ENCODE results near the gene SLC2A9.
"Not testable (repeated sequence)": the region's sequence is repeated elsewhere in the genome, so short reads cannot be mapped to it uniquely, and the experiment has no call there.

SLC2A9 gene

GRCh38 chr4:9926586-9926985 lies 94.7 kb downstream of the SLC2A9 start:
- DNase-seq (ENCODE audit: low spot score) = no peak

GRCh38 chr4:9925750-9926439 lies 95.4 kb downstream of the SLC2A9 start:
- DNase-seq (ENCODE audit: low spot score) = no peak

DNA sequence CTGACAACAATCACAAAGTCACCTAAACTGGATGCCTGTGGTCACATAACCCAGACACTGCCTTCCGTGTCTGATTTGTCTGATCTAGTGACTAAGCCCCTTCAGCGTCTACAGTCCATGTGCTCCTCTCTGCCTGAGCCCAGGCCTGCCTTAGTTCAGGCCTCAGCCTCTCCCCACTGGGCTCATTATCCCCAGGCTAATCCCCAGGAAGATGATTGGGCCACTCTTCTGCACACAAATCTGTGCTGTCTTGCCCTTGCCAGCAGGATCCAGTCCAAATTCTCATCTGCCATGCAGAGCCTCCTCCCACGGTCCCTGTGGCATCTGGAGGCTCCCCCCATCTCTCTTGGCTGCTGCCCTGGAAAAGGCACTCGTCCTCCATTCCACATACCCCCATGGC lies 96.5 kb downstream of the SLC2A9 start:
- no peak for DNase-seq (ENCODE audit: low spot score)

GRCh38 chr4:9923195-9923812 lies 98.0 kb downstream of the SLC2A9 start:
- no peak for DNase-seq (ENCODE audit: low spot score)

GRCh38 chr4:9921326-9921725 lies 100.0 kb downstream of the SLC2A9 start:
- DNase-seq (ENCODE audit: low spot score) = no peak

- no peak for DNase-seq (ENCODE audit: low spot score)
These were observed 101.3 kb downstream of the SLC2A9 start for GRCh38 chr4:9920029-9920428.

DNA sequence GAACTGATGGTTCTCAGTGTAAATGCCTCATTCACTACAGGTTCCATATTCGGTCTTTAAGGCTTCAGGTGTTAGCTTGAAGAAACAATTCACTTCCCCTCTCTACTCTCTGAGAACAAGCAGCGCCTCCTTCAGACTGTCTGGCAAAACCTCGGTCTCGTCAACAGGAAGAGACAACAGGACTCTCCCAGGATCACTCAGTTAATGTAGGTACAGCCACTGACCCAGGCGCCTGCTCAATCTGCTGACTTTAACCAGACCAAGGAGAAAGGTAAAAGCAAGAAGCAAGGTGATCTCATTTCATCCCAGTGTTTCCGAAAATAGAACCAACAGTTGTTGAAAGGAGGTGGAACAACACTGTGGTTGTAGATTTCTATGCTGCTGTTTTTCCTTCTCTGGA lies 102.2 kb downstream of the SLC2A9 start:
- no peak for DNase-seq (ENCODE audit: low spot score)

DNA sequence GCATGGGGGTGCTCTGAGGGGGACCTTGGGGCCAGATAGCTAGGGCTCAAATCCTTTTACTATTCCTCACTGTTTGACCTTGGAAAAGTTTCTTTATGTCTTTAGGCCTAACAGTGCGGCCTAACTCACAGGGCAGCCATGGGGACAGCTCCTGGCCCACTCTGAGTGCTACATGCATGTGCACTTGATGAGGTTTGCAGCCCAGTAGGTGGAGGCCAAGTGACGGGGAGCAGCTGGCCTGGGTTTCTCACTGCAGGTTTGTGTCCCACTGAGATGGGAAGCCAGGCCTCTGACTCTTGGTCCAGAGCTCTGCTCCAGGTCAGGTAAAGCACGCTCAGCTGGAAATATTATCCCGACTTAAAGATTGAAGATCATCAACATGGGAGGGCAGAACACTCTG lies 102.8 kb downstream of the SLC2A9 start:
- DNase-seq (ENCODE audit: low spot score) = no peak

GRCh38 chr4:9916937-9917336 lies 104.4 kb downstream of the SLC2A9 start:
- DNase-seq (ENCODE audit: low spot score) = no peak

GRCh38 chr4:9916346-9916745 lies 105.0 kb downstream of the SLC2A9 start:
- no peak for DNase-seq (ENCODE audit: low spot score)

- no peak for DNase-seq (ENCODE audit: low spot score)
These were observed 107.5 kb downstream of the SLC2A9 start for GRCh38 chr4:9913846-9914245.

DNA sequence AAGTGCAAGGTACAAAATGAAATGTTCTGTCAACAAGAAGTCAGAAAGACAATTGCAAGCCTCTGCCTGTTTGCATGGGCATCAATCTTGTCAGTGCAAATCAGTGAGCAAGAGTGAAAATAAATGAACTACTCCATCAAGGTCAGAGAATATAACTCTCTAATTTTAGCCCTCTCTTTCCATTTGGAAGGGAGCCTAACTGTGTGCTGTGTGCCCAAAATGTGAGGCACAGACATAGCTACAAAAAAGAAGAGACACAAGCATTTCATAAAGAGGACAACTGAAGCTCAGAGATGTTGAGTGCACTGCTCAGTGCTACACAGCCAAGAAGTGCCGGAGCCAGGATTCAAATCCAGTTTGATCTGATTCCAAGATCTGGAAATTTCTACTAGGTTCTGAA lies 114.3 kb downstream of the SLC2A9 start:
- DNase-seq (ENCODE audit: low spot score) = no peak

DNA sequence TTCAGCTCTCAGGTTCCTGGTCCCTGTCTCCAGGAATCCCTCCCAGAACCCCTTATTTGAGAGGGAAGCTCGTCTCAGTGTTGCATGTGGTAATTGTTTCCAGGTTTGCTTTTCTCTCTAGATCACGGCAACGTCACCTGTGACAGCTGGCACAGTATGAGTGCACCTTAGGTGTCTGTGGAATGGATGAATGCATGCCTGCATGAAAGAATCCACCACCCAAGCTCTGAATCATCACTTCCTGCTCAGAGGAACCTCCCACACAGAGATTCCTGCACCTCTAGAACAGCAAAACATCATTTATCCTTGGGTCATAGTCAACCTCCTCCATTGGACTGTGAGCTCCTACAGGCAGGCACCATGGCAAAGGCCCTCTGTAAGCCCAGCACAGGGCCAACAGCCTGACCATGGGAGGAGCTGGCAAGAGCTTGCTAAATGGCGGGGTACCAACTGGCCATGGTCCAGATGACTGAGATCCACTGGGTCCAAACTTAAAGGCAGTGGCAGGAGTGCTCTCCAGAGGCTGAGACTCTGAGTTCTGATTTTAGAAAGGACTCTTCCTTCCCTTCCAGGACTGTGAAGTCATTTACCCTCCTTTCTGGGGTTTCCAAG lies 116.2 kb downstream of the SLC2A9 start:
- DNase-seq (ENCODE audit: low spot score) = no peak

DNA sequence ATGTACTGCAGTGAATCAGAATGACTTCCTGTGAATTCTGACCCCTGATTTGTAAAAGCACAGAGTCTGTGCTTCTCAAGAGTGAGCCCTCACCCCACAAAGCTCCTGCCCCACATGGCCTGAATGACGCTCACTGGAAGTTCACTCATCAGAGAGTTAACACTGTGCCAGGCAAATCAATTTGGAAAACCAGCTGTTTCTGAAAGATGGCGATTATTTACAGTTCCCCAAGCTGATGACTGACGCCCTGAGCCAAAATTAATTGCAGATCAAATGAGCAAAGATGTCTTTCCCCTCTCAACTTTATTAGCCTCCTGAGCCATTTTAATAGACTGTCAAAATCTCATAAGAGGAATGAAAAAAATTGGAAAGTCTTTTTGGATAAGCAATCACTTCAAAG lies 118.0 kb downstream of the SLC2A9 start:
- DNase-seq (ENCODE audit: low spot score) = no peak

DNA sequence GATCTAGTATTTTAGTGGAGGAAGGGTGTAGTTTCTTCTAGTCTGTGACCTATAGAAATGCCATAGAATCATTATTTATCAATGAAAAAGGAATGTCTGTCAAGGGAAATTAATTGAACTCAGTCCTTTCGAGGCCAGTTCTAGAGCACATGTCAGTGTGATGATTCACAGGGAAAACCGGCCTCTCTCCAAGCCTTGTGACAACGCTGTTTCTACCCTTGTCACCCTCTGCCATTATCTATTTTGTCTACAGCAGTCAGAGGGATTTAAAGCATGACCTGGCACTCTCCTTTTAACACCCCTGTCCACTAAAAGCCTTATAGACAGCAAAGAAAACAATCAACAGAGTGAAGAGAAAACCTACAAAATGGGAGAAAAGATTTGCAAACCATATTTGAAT lies 120.0 kb downstream of the SLC2A9 start:
- no peak for DNase-seq (ENCODE audit: low spot score)

- not testable (repeated sequence) for DNase-seq (ENCODE audit: low spot score)
These were observed 120.7 kb downstream of the SLC2A9 start for GRCh38 chr4:9900633-9901032.

DNA sequence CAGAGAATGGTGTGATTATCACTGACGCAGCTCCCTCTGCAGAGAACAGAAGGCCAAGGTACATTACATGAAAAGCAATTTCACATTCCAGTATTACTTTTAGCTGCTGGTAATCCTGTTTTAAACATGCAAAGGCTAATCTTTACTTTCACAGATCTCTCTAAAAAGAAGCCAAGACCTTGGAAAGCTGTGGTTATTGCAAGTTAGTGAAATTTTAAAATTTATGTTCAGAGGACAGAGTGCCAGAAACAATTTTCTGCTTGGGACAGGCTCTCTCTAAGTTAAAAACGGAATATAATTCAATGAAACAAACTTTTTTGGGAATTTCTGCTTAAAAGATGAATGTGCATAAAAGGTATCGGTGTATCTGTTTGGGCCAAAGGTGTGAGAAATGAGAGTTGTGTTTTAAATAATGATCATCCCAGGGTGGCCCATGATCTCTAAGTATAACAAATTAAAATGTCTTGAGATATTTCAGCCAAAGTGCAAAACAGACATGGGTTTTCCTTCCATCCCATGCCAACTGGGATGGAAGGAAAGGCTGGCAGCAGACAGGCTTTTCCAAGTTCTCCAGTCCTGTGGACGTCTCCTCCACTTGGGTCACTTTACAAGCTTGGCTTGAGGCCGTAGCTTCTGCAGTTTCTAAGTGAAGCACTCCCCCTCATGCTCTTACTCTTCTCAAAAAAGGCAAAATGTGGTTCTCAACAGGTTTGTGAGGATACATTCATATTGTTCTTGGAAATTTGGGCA lies 121.8 kb downstream of the SLC2A9 start:
- DNase-seq (ENCODE audit: low spot score) = no peak

- peak; percentile 12 for DNase-seq (ENCODE audit: low spot score)
These were observed 122.5 kb downstream of the SLC2A9 start for GRCh38 chr4:9898596-9899305.

- DNase-seq (ENCODE audit: low spot score) = no peak
These were observed 126.0 kb downstream of the SLC2A9 start for GRCh38 chr4:9895333-9895705.

DNA sequence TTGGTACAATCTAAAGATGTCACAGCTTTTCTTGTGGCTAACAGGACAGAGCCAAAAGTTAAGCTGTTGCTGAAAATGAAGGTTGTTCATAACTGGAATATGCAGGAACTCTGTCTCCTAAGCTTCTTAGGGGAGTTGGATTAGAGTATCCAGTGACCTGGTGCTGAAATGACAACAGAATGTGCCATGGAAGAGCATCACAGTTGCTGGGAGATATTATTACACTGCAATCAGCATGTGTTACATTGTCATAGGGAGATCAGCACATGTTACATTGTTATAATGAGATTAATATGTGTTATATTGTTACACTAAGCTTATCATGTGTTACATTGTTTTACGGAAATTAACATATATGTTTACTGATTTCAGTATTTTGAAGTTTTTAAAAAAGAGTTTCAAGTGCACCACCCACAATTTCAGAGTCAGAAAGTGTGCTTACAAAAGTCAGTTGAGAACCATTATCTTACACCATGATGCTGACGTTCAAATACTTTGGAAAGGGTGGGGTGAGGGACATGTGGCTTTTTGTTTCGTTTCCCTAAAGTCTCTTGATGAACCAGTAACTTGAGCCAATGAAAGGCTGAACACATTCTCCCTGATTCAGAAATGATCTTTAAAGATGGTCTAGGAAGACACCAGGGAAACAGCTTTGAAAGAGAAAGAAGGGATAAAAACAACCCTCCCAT lies 126.5 kb downstream of the SLC2A9 start:
- no peak for DNase-seq (ENCODE audit: low spot score)

GRCh38 chr4:9893329-9894108 lies 127.8 kb downstream of the SLC2A9 start:
- DNase-seq (ENCODE audit: low spot score) = no peak
